PC-9 (cell line): Measurements from ENCODE around the gene NCOA3. TPM values are rescaled to one million over a fixed set of nuclear protein-coding genes. Genes with fewer than 3 reads are reported as not detected.
"Not testable (repeated sequence)": the region's sequence is repeated elsewhere in the genome, so short reads cannot be mapped to it uniquely, and the experiment has no call there.

ENCODE experiments used
- BruUV-seq: library from RNA; stranded (reverse); fragments of 400-500 nt; replicated peaks from 2 replicates; lab custom pipeline; 2021; lab: Mats Ljungman, UMichigan
- CTCF ChIA-PET: fragments of 300-600 bp; sonication (Branson Sonifier 250); formaldehyde crosslinking; loops from one replicate; lab custom pipeline; 2022; ENCODE audit warnings: antibody characterized with exemption; lab: Charles Lee
- POLR2A ChIA-PET: fragments of 300-600 bp; sonication (Branson Sonifier 250); formaldehyde crosslinking; loops from one replicate; lab custom pipeline; 2022; ENCODE audit warnings: antibody characterized with exemption; ENCODE audit not compliant: unreplicated experiment; lab: Charles Lee
- DNase-seq, 2 experiments: peaks; one replicate each; pipeline versions ENCODE4 v3.0.0 to v3.0.0-alpha.2; 2015 to 2022; ENCODE audit warnings: mixed read lengths in 1 of 2
- H2AFZ ChIP-seq: fragments of 200-600 bp; sonication (generic); 2 replicates; pipeline ENCODE4 v1.8.1; 2017; ENCODE audit warnings: antibody characterized with exemption
- H3F3A ChIP-seq: fragments of 200-600 bp; sonication (generic); 2 replicates; pipeline ENCODE4 v1.8.1; 2017; ENCODE audit warnings: antibody characterized with exemption, mild to moderate bottlenecking, low read depth; ENCODE audit not compliant: insufficient read depth
- H3K27ac ChIP-seq: fragments of 200-600 bp; sonication (generic); 2 replicates; pipeline ENCODE4 v1.6.1; 2016; ENCODE audit warnings: mixed run types
- H3K27me3 ChIP-seq: fragments of 200-600 bp; sonication (generic); 2 replicates; pipeline ENCODE4 v1.6.1; 2016; ENCODE audit warnings: low read depth, mixed run types; ENCODE audit not compliant: insufficient read depth
- H3K36me3 ChIP-seq: fragments of 200-600 bp; sonication (generic); 2 replicates; pipeline ENCODE4 v1.6.1; 2016; ENCODE audit warnings: low read depth, mixed run types
- H3K4me1 ChIP-seq: fragments of 200-600 bp; sonication (generic); replicated peaks from 2 replicates; pipeline ENCODE4 v1.6.1; 2016; ENCODE audit warnings: mixed run types; ENCODE audit not compliant: insufficient read depth
- H3K4me2 ChIP-seq: fragments of 200-600 bp; sonication (generic); 2 replicates; pipeline ENCODE4 v1.6.1; 2017; ENCODE audit warnings: mixed run types
- H3K4me3 ChIP-seq: fragments of 200-600 bp; sonication (generic); 2 replicates; pipeline ENCODE4 v1.6.1; 2016; ENCODE audit warnings: mixed run types
- H3K79me2 ChIP-seq: fragments of 200-600 bp; sonication (generic); 2 replicates; pipeline ENCODE4 v1.6.1; 2017; ENCODE audit warnings: low read depth, mixed run types
- H3K9me2 ChIP-seq: fragments of 200-600 bp; sonication (generic); 2 replicates; pipeline ENCODE4 v1.8.1; 2017; ENCODE audit warnings: mild to moderate bottlenecking; ENCODE audit not compliant: insufficient read depth
- H3K9me3 ChIP-seq: fragments of 200-600 bp; sonication (generic); 2 replicates; pipeline ENCODE4 v1.8.1; 2016; ENCODE audit warnings: low read depth; ENCODE audit not compliant: insufficient read depth
- H4K20me1 ChIP-seq: fragments of 200-600 bp; sonication (generic); 2 replicates; pipeline ENCODE4 v1.8.1; 2017; ENCODE audit not compliant: insufficient read depth
- CTCF ChIP-seq: fragments of 200-600 bp; sonication (generic); conservative IDR thresholded peaks from 2 replicates; pipeline ENCODE4 v1.6.1; 2017; ENCODE audit warnings: mixed run types, antibody characterized with exemption, mild to moderate bottlenecking, moderate library complexity
- EZH2 ChIP-seq: fragments of 200-600 bp; sonication (generic); IDR thresholded peaks from 2 replicates; pipeline ENCODE4 v1.8.0; 2017; ENCODE audit warnings: antibody characterized with exemption, low read depth
- intact Hi-C: fragments of 100-400 bp; cut with micrococcal nuclease; formaldehyde crosslinking; loops from one replicate; pipeline ENCODE4 v1.10.0; 2022; ENCODE audit not compliant: unreplicated experiment
- total RNA-seq: library from RNA; stranded (reverse); gene quantifications from 2 replicates; pipeline ENCODE4 v1.2.3, GENCODE V29; 2021

NCOA3 gene
- total RNA-seq, 1 experiment from 2014 or later = 78.0 TPM

- no TSS peak for BruUV-seq
- no peak overlapping the region for H3K4me3 ChIP-seq
- no peak overlapping the region for H2AFZ ChIP-seq
- no peaks in the 10 kb centered on the region for H3K36me3 ChIP-seq
- H3F3A ChIP-seq = peaks cover 40% of the 10 kb centered on the region
- DNase-seq = no peak
- H3K9me2 ChIP-seq = no peaks in the 10 kb centered on the region
- peaks cover 6% of the 10 kb centered on the region for H3K79me2 ChIP-seq
- no peak overlapping the region for H3K4me2 ChIP-seq
- H3K9me3 ChIP-seq = no peaks in the 10 kb centered on the region
- H3K27ac ChIP-seq = no peak overlapping the region
- H3K27me3 ChIP-seq = no peaks in the 10 kb centered on the region
- ChIA-PET CTCF (no interaction called here), POLR2A (no interaction called here)
- peaks cover 55% of the 10 kb centered on the region for H3K4me1 ChIP-seq
- TF ChIP-seq EZH2 = no peak
- no peak for TF ChIP-seq CTCF
- no peaks in the 10 kb centered on the region for H4K20me1 ChIP-seq
- intact Hi-C loops = no loop called here
These were observed 5.6 kb upstream of the NCOA3 start for GRCh38 chr20:47496118-47496517.

- CTCF ChIA-PET = no interaction called here
- Histone ChIP-seq H3K4me3 (no peak overlapping the region), H3K27me3 (no peaks in the 10 kb centered on the region), H3K36me3 (no peaks in the 10 kb centered on the region), H2AFZ (no peak overlapping the region), H3K27ac (no peak overlapping the region), H3K79me2 (peaks cover 25% of the 10 kb centered on the region), H3K9me3 (no peaks in the 10 kb centered on the region), H4K20me1 (peaks cover 9% of the 10 kb centered on the region), H3K4me1 (peaks cover 40% of the 10 kb centered on the region), H3K4me2 (no peak overlapping the region), H3F3A (peaks cover 28% of the 10 kb centered on the region), H3K9me2 (no peaks in the 10 kb centered on the region)
- DNase-seq = no peak
- BruUV-seq = no TSS peak
- POLR2A ChIA-PET = no interaction called here
- no peak for TF ChIP-seq CTCF
- intact Hi-C loops = no loop called here
These were observed 3.1 kb upstream of the NCOA3 start for GRCh38 chr20:47498606-47499005.

DNA sequence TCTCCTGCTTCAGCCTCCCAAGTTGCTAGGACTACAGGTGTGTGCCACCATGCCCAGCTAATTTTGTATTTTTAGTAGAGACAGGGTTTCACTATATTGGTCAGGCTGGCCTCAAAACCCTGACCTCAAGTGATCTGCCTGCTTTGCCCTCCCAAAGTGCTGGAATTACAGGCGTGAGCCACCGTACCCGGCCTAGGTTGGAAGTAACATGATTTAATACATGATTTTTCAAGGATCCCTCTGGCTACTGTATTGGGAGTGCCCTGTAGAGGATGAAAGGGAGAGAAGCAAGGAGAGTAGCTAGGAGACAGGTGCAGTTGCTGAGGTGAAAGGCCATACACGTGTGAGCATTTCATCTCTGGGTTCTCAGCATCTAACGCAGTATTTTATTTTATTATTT, 2.6 kb upstream of the NCOA3 start:
- no peak for TF ChIP-seq CTCF
- TF ChIP-seq EZH2 = no peak
- peaks cover 13% of the 10 kb centered on the region for H4K20me1 ChIP-seq
- peaks cover 24% of the 10 kb centered on the region for H3F3A ChIP-seq
- no peak overlapping the region for H3K4me2 ChIP-seq
- H3K9me2 ChIP-seq = no peaks in the 10 kb centered on the region
- no peaks in the 10 kb centered on the region for H3K9me3 ChIP-seq
- POLR2A ChIA-PET = no interaction called here
- no peaks in the 10 kb centered on the region for H3K27me3 ChIP-seq
- no TSS peak for BruUV-seq
- peaks cover 30% of the 10 kb centered on the region for H3K79me2 ChIP-seq
- H3K4me1 ChIP-seq = peaks cover 40% of the 10 kb centered on the region
- intact Hi-C loops = no loop called here
- no peak for DNase-seq
- H2AFZ ChIP-seq = no peak overlapping the region
- no peaks in the 10 kb centered on the region for H3K36me3 ChIP-seq
- CTCF ChIA-PET = no interaction called here
- H3K27ac ChIP-seq = no peak overlapping the region
- H3K4me3 ChIP-seq = no peak overlapping the region

GRCh38 chr20:47500082-47500481, 1.6 kb upstream of the NCOA3 start:
- Histone ChIP-seq H3K4me2 (peak overlapping the region; percentile 83), H3K4me3 (peak overlapping the region; percentile 77; the same call in 1 of the 2 replicates), H3K27ac (peak overlapping the region; percentile 90), H3K4me1 (peaks cover 40% of the 10 kb centered on the region), H4K20me1 (peaks cover 21% of the 10 kb centered on the region), H3K79me2 (peaks cover 40% of the 10 kb centered on the region), H3F3A (peaks cover 20% of the 10 kb centered on the region)
- BruUV-seq, CTCF ChIA-PET, DNase-seq, H2AFZ ChIP-seq, H3K27me3 ChIP-seq, H3K9me3 ChIP-seq, H3K36me3 ChIP-seq, H3K9me2 ChIP-seq: not testable (repeated sequence)
- POLR2A ChIA-PET = interaction anchor here (0.6 kb wide), 1 partner anchor 47 kb away, joined by 3 read pairs; no protein-coding TSS in a partner anchor
- intact Hi-C loops = loop anchor here (2.0 to 5.0 kb wide), 6 partner anchors 47 to 228 kb away; no protein-coding TSS in a partner anchor
